Activated naive CD8-positive, alpha-beta T cell treated with anti-CD3 and anti-CD28 coated beads for 36 hours (primary cell): Measurements from ENCODE around the gene RNF175. TPM values are rescaled to one million over a fixed set of nuclear protein-coding genes. Genes with fewer than 3 reads are reported as not detected.

Experiments
- total RNA-seq, 2 experiments: library from RNA; stranded (reverse); gene quantifications; one replicate each; pipeline ENCODE4 v1.2.3, GENCODE V29; 2021

RNF175 gene
- total RNA-seq, 2 experiments from 2014 or later, result not detected

Other genes with a start within 250 kb of the RNF175 start
- gene TLR2, start 75.7 kb downstream of the RNF175 start, total RNA-seq, result 1 to 10 TPM; 1.1 to 1.2 TPM
- under 1 TPM in 1 of 2 experiments, not detected in 1; 0.14 TPM for gene SFRP2, start 29.1 kb upstream of the RNF175 start, total RNA-seq